GM06990 (cell line): ENCODE measurements around the gene OPN1SW.

Source experiments
- DNase-seq: peaks from one replicate; pipeline ENCODE4 v3.0.0-alpha.2; 2011; ENCODE audit not compliant: insufficient read length; ENCODE audit errors: extremely low read depth
- H3K27me3 ChIP-seq: replicated peaks from 2 replicates; pipeline ENCODE4 v1.6.0; 2011; ENCODE audit warnings: low read length; ENCODE audit not compliant: control insufficient read depth, insufficient read depth
- H3K36me3 ChIP-seq: 2 replicates; pipeline ENCODE4 v1.5.1; 2011; ENCODE audit warnings: low read length; ENCODE audit not compliant: control insufficient read depth, insufficient read depth
- H3K4me3 ChIP-seq: replicated peaks from 2 replicates; pipeline ENCODE4 v1.5.1; 2011; ENCODE audit warnings: low read depth, mild to moderate bottlenecking, control low read depth, low read length
- CTCF ChIP-seq: IDR thresholded peaks from 2 replicates; pipeline ENCODE4 v1.5.1; 2011; ENCODE audit warnings: low read length, control low read depth, mild to moderate bottlenecking, inconsistent platforms; ENCODE audit not compliant: insufficient read depth, poor library complexity, severe bottlenecking

The OPN1SW gene

DNA sequence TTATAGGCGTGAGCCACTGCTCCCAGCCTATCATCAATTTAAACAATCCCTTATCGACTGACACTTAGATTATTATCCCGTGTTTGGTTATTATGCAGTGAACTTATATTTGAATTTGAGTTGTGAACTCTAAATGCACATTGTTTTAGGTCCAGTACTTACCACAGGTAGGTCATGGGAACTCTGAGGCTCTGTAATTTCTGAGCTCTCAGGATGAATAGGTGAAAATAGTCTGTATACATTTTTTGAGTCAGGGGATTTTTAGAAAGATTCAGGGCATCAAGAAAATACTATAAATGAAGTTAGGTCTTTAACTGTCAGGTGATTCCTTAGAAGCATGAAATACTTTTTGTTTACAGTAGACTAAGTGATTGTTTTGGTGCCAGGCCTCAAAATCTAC lies 25.0 kb upstream of the OPN1SW start:
- no peaks in the 10 kb centered on the region for H3K36me3 ChIP-seq
- H3K27me3 ChIP-seq = no peaks in the 10 kb centered on the region
- DNase-seq = no peak
- no peak for TF ChIP-seq CTCF
- H3K4me3 ChIP-seq = no peak overlapping the region

DNA sequence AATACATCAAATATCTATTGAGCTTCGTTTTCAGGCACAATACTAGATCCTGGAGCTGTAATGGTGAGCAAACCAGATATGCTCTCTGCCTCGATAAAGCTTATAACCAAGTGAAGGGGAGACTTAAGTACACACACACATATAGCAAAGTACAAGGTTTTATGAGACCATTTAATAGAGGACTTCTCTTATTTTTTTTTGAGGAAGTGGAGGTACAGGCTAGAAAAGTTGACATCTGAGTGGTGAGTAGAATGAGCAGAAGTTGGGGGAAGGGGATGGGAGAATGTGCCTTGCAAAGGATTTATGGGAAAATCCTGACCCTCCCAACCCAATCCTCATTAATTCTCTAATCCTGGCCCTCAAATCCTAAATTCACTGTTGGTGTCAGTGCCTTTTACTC lies 23.9 kb upstream of the OPN1SW start:
- H3K27me3 ChIP-seq = no peaks in the 10 kb centered on the region
- DNase-seq = no peak
- no peak overlapping the region for H3K4me3 ChIP-seq
- H3K36me3 ChIP-seq = no peaks in the 10 kb centered on the region
- TF ChIP-seq CTCF = no peak

- Histone ChIP-seq H3K4me3 (no peak overlapping the region), H3K36me3 (no peaks in the 10 kb centered on the region), H3K27me3 (no peaks in the 10 kb centered on the region)
- no peak for DNase-seq
- TF ChIP-seq CTCF = no peak
Measured at GRCh38 chr7:128796327-128796726, 20.7 kb upstream of the OPN1SW start.

DNA sequence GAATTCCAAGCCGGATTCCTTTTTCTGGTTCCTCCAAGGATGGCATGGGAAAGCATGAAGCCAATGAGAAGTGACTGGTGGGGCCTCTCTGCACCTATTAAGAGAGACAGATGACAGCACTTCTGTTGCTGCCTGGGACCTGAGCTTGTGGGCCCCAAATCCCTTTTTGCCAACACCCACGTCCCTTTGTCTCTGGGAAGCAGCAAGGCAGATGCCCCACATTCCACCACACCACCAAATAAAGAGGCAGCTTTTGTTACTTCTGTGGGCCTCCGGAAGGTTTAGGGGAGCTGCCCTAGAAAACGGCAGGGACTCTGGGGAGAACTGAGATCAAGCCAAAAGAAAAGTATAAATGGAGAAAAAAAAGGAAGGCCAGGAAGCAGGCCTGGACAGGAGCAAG lies 19.5 kb upstream of the OPN1SW start:
- no peak for TF ChIP-seq CTCF
- no peak for DNase-seq
- no peaks in the 10 kb centered on the region for H3K27me3 ChIP-seq
- H3K4me3 ChIP-seq = no peak overlapping the region
- no peaks in the 10 kb centered on the region for H3K36me3 ChIP-seq

DNA sequence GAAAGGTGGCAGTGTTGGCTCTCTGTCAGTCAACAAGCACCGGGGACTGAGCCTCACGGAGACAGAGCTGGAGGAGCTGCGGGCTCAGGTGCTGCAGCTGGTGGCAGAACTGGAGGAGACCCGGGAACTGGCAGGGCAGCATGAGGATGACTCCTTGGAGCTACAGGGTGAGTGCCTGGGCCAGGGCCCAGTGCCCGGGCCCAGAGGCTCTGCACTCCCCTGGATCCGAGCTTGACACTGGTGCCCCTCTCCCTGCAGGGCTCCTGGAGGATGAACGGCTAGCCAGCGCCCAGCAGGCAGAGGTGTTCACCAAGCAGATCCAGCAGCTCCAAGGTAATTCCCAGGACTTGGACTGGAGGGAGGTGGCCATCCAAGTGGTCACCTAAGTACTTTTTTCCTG lies 18.8 kb upstream of the OPN1SW start:
- TF ChIP-seq CTCF = no peak
- Histone ChIP-seq H3K4me3 (no peak overlapping the region), H3K36me3 (no peaks in the 10 kb centered on the region), H3K27me3 (no peaks in the 10 kb centered on the region)
- DNase-seq = no peak

DNA sequence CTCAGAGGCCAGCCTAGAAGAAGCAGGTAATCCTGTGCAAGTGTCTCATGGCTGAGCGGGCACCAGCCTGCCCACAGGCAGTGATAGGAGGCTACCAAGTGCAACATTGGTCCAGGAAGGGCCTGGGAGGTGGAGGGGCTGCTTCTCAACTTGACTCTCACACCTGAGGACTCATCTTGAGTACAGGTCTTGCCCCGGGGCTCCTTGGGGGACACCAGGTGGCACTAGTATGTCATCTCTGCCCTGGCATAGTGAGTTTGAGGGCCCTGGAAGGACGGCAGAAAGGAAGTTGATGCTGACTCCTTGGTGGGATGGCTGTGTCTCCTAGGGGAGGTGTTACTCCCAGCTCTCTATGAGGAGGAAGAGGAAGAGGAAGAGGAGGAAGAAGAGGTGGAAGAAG lies 18.4 kb upstream of the OPN1SW start:
- peak; percentile 47 for TF ChIP-seq CTCF
- no peak for DNase-seq
- Histone ChIP-seq H3K27me3 (no peaks in the 10 kb centered on the region; the same call in 1 of the 2 replicates), H3K36me3 (no peaks in the 10 kb centered on the region), H3K4me3 (no peak overlapping the region)
